SIG-M5 treated with dmso at 0.1 percent for 504 hours (cell line): ENCODE measurements around the gene TNFSF15.

Source experiments
- DNase-seq: peaks from one replicate; lab custom pipeline; 2025; ENCODE audit not compliant: unreplicated experiment; lab: John Stamatoyannopoulos, UW

Gene TNFSF15

DNA sequence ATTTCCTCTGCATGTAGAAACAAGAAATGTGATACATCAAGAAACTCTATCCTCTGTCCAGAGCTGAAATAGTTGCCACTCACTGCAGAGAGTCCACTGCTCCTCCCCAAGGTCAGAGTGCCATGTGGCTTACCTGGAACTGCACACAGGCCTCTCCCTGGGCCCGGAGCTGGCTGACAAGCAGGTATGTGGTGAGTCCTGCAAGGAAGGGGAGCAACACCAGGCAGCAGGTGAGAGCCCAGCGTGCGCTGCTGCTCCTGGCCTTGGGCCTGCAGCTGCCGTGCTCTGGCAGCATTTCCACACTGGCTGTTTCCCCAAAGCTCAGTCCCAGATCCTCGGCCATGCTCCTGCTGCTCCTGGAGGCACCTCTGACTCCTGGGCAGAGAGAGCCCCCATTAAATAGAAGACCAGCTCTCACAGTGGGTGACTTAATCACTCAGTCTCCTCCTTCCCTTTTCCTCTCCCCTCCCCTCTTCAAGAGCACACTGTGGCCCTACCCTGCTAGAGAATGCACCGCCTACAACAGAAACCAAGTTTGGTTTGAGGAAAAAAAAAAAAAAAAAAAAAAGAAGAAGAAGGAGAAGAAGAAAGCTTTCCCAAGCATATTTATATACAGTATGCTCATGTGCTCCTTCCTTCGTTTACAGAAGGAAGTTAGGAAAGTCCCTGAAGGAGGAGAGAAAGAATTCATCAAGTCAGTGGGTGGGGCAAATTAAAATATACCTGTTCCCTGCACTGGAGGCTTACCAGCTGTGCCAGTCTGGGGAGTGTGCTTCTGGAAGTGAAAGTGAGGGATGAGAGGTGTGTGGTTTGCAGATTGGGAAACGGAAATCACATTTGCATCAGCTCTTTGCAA lies at the start of gene TNFSF15:
Gene TNFSF15 (minus strand): TSS at position 370 of the 856 bp plus-strand sequence. CDS start 27 bp downstream, at position 343.
- peak; percentile 65 for DNase-seq

- no peak for DNase-seq
Observed at GRCh38 chr9:114855488-114855887, 49.6 kb upstream of the TNFSF15 start.

DNA sequence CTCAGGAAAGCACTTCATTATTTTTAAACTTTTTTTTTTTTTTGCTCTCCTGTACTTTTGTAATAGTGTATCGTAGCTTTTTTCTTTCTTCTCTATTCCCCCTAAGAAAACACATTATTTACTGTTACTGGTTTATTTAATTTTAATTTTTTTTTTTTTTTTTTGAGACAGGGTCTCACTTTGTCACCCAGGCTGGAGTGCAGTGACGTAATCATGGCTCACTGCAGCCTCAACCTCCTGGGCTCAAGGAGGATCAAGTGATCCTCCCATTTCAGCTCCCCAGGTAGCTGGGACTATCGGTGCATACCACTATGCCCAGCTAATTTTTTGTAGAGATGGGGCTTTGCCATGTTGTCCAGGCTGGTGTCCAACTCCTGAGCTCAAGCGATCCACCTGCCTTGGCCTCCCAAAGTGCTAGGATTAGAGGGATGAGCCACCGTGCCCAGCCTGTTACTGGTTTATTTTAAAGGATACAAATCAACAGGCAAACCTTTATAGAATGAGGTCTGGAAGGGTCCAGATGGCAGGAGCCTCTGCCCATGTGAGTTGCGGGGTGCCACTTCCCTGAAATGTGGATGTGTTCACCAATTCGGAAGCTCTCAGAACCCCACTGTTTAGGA lies 49.0 kb upstream of the TNFSF15 start:
- DNase-seq, result no peak

- no peak for DNase-seq
Observed at GRCh38 chr9:114853071-114853855, 47.4 kb upstream of the TNFSF15 start.

DNA sequence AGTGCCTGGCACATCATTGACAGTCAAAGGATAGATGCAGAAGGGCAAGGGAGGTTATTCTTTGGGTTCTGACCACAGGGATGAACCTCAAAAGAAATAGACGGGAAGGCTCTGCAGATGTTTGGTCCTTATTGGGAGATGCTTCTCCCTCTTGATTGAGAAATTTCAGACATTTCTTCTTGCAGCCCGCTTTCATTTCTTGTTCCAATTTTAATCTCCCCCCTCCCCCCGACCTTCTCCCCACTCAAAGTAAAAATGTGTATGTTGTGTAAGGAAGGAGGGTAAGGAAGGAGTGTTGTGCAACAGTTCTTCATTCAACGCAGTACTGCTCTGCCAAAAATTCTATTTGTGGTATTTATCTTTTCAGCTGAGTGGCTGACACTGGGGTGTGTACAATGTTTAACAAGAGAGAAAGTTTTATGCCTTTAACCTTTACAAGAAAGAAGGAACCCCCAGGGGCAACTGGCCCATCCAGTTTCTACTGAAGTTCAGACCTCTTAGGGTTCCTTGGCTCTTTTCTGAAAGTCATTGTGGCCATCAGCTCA lies 46.3 kb upstream of the TNFSF15 start:
- peak; percentile 95 for DNase-seq

- peak; percentile 28 for DNase-seq
Observed at GRCh38 chr9:114851306-114851705, 45.5 kb upstream of the TNFSF15 start.

- peak; percentile 14 for DNase-seq
Observed at GRCh38 chr9:114850871-114851270, 45.0 kb upstream of the TNFSF15 start.

DNA sequence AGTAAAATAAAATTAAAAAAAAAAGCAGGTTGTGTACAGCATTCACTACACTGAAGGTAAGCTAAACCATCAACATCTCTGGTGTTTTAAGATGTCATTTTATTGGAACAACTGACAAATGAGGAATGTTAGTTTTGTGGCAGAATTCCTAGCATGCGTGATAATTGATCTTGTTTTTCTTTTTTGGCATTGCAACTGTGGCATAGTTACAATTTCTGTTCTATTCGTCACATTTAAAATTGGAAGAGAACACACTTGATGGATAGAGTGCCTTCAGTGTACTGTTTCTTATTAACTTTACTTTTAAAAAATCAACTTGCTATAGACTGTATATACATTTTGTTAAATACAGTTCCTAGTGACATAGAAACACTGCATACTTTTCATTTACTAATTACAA lies 43.6 kb upstream of the TNFSF15 start:
- DNase-seq, result no peak

DNA sequence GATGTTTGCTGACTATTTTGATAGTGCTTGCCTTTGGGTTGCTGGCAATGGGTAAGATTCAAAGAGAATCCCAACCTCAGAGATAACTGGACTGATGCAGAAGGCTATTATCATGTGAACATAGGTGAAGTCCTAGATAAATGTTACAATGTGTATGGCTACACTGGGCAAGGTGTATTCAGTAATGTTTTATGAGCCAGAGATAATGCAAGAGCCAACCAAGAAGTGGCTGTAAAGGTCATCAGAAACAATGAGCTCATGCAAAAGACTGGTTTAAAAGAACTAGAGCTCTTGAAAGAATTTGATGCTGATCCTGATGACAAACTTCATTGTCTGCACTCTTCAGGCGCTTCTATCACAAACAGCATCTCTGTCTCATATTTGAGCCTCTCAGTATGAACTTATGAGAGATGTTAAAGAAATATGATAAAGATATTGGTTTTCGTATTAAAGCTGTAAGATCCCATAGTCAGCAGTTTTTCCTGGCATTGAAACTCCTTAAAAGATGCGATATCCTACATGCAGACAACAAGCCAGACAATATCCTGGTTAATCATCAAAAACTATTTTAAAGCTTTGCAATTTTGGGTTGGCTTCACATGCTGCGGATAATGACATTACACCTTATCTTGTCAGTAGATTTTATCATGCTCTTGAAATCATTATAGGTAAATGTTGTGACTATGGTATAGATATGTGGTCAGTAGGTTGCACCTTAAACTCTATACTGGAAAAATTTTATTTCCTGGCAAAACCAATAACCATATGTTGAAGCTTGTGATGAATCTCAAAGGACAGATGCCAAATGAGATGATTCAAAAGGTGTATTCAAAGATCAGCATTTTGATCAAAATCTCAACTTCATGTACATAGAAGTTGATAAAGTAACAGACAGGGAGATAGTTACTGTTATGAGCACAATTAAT lies 41.9 kb upstream of the TNFSF15 start:
- DNase-seq, result no peak

GRCh38 chr9:114845373-114845772 lies 39.5 kb upstream of the TNFSF15 start:
- no peak for DNase-seq

DNA sequence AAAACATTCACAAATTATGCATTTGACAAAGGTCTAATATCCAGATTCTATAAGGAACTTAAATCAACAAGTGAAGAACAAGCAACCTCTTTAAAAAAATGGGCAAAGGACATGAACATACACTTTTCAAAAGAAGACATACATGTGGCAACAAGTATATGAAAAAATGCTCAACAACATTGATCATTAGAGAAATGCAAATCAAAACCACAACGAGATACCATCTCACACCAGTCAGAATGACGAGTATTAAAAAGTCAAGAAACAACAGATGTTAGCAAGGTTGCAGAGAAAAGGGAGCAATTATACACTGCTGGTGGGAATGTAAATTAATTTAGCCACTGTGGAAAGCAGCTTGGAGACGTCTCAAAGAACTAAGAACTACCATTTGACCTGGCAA lies 38.9 kb upstream of the TNFSF15 start:
- no peak for DNase-seq

DNA sequence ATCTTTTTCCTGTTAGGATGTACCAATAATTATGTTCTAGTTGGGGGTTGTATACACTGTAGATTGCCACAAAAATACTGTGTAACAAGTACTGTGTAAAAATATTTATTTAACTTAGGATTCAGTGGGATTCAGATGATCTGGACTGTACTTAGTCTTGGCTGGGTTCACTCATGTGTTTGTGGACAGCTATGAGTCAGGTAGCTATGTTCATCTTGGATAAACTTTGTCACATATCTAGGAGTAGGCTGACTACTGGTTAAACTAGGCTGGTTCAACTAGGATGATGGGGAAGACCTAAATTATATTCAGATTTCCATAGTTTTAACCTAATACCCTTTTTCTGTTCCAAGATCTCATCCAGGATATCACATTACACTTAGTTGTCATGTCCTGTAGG lies 32.1 kb upstream of the TNFSF15 start:
- no peak for DNase-seq

- DNase-seq, result no peak
Observed at GRCh38 chr9:114836769-114837168, 30.9 kb upstream of the TNFSF15 start.

- no peak for DNase-seq
Observed at GRCh38 chr9:114834386-114834785, 28.5 kb upstream of the TNFSF15 start.

GRCh38 chr9:114830546-114830945 lies 24.7 kb upstream of the TNFSF15 start:
- DNase-seq, result no peak

DNA sequence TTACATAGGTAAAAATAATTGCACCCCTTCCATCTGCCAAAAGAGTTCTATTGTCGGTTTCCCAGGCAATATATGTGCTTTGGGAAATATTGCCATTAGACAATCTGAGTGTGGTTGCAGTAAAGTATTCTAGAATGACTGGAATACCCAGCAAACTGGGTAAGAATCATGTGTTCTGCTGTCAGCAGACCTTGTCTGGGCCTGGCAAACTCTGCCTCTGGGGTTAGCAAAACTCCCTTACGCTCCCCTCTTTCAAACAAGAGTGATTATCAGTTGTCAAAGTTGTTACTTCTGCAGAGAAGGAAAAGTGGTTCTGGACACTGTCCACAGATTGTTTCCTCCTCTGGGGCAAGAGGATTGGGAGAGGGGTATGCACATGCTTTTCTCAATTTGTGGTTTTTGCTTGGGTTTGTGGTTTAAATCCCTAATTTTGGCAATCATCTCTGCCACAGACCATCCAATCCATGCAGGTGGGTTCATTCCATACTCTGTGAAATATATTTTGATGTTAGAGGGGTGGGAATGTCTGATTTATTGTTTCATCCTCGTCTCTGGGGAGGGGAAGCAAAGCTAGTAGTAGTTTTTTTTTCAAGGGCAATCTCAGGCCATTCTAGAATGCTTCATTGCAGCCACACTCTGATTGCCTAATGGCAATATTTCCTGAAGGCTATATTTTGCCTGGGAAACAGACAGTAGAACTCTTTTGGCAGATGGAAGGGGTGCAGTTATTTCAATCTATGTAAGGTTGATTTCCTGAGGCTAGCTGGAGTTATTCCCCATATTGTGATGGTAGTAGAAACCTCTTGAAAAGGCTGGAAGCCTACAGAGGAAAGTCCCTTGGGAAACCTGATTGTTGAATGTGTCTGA lies 24.0 kb upstream of the TNFSF15 start:
- no peak for DNase-seq

GRCh38 chr9:114828303-114828650 lies 22.4 kb upstream of the TNFSF15 start:
- DNase-seq, result no peak

DNA sequence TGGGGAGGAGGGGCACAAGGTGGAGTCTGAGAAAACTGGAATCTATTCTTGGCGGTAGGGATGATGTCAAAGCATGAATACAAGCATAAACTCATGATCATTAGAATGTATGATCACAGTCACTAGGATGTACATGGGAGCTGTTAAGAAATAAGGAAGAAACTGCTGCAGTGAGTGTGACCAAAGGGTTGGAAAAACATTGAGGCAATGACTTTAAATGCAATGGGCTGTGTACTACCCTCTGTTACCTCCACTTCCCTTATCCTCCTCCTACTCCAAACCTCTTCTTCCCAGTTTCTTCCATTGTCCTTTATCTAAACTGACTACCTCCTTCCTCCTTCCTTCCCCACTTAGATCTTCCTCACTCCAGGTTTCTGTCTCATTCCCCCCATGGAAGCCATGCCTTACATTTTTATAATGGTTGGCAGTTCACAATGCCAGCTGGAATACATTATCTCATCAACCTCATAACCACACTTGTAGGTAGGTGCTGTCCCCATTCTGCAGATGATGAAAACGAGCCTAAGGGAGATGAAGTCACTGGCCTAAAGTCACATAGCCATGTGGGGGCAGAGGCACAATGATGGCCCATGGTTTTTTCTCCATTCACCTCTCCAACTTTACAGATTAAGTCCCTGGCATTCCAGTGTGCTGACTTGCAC lies 21.9 kb upstream of the TNFSF15 start:
- no peak for DNase-seq

GRCh38 chr9:114826431-114826830 lies 20.6 kb upstream of the TNFSF15 start:
- DNase-seq, result no peak
